Pulmonary artery endothelial cell (primary cell): Measurements from ENCODE around the gene WDR6. TPM values are rescaled to one million over a fixed set of nuclear protein-coding genes. Genes with fewer than 3 reads are reported as not detected.

Experiments used
- DNase-seq: peaks from one replicate; pipeline ENCODE4 v3.0.0-alpha.2; 2011; ENCODE audit warnings: low read depth, low spot score
- total RNA-seq: library from RNA; depleted of rRNA; stranded (reverse); fragments of >200 nt; gene quantifications from 2 replicates; pipeline ENCODE4 v1.2.3, GENCODE V29; 2014

The WDR6 gene, protein sequence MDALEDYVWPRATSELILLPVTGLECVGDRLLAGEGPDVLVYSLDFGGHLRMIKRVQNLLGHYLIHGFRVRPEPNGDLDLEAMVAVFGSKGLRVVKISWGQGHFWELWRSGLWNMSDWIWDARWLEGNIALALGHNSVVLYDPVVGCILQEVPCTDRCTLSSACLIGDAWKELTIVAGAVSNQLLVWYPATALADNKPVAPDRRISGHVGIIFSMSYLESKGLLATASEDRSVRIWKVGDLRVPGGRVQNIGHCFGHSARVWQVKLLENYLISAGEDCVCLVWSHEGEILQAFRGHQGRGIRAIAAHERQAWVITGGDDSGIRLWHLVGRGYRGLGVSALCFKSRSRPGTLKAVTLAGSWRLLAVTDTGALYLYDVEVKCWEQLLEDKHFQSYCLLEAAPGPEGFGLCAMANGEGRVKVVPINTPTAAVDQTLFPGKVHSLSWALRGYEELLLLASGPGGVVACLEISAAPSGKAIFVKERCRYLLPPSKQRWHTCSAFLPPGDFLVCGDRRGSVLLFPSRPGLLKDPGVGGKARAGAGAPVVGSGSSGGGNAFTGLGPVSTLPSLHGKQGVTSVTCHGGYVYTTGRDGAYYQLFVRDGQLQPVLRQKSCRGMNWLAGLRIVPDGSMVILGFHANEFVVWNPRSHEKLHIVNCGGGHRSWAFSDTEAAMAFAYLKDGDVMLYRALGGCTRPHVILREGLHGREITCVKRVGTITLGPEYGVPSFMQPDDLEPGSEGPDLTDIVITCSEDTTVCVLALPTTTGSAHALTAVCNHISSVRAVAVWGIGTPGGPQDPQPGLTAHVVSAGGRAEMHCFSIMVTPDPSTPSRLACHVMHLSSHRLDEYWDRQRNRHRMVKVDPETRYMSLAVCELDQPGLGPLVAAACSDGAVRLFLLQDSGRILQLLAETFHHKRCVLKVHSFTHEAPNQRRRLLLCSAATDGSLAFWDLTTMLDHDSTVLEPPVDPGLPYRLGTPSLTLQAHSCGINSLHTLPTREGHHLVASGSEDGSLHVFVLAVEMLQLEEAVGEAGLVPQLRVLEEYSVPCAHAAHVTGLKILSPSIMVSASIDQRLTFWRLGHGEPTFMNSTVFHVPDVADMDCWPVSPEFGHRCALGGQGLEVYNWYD
- 66.7 and 71.2 TPM in 2 replicates for total RNA-seq

DNA sequence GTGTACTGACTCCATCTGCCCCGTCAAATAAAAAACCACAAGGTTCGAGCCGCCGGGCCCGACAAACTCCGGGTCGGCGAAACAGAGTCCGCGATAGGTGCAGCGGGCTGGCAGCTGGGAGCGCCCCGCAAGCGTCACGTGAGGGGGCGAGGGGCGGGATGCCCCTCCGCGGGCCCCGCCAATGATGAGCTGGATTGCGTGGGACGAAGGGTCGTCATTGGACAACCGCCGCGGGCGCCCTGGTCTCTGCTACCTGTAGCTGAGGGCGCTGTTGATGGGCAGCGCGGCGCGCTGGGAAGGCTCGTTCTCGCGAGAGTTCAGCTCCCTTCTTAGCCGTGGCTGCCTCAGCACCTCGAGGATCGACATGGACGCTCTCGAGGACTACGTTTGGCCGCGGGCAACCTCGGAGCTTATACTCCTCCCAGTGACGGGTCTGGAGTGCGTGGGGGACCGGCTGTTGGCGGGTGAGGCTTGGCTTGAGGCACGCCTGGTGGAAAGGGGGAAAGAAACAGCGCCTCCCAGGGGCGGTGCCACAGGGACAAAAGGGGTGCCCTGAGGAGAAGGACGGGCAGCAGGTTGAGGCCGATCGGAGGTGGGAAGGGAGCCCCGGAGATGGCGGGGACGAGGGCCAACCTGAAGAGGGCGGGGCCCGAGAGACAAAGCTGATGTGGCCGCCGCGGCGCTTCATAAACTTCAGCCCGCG is at the start of gene WDR6:
TSS of gene WDR6 (plus strand) at position 324 of the 703 bp plus-strand sequence. CDS start at position 365, 41 bp downstream.
- DNase-seq = peak; percentile 93

DNA sequence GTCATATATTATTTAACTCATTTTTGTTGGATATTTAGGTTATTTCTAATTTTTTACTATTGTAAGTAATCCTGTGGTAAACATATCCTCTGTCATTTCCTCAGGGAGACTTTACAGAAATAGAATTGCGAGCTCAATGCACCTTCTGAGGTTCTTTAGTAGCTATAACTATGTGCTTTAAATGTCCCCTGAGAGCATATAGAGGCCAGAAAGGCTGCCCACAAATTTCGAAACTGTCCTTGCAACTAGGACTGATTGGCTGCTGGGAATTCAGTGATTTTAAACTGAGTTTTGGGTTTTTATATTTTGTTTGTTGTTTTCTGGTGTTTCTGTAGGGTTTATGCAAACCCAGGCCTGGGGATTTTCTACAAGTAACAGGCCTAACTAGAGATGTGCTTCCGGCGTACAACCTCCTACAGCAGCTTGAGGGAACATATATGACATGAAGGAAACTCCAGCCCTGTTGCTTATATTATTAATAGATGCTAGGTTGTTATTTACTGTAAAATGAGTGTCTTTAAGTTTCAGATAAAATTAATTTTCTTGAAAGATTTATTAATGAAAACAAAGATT is 46.3 kb upstream of the WDR6 start:
- DNase-seq = no peak

DNA sequence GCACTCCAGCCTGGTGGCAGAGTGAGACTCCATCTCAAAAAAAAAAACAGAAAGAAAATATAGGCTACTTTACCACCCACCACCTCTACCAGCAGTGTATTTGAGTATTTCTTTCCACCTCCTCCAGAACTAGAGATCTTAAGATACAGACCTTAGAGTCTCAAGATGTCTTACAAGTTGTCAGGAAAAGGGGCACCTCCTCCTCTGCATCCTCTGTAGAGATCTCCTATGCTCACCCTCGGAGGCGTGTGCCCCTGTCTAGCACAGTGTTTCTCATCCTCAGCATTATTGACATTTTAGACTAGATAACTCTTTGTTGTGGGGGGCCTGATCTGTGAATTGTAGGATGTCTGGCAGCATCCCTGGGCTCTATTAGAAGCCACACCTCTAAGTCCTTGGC is 44.9 kb upstream of the WDR6 start:
- no peak for DNase-seq

DNA sequence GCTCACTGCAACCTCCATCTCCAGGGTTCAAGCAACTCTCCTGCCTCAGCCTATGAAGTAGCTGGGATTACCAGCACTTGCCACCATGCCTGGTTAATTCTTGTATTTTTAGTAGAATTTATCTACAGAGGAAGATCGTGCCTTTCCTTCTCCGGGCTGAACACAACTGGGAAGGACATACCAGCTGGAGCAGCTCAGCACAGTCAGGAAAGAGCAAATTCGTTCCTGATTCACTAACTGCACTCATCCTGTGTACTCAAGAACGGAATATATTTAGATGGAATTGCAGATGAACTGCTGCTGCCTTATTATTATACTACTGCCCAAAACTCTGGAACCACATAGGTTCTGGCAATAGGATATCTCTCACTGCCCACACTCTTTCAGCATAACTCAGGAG is 44.3 kb upstream of the WDR6 start:
- no peak for DNase-seq

DNA sequence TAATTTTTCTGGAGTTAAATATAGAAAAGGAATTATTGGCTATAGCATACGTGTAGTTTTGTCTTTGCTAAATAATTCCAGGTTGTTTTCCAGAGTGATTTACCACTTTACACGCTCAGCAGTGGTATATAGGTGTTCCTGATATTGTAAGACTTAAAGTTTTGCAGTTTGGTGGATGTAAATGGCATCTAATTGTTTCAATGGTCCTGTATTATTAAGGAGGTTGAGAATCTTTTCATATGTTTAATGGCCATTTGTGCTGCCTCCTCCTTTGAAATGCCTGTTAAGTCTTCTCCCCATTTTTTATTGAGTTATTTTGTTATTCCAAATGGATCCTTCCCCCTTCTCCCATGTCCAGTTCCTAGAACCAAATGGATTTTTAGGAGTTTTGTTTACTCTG is 43.6 kb upstream of the WDR6 start:
- no peak for DNase-seq

DNA sequence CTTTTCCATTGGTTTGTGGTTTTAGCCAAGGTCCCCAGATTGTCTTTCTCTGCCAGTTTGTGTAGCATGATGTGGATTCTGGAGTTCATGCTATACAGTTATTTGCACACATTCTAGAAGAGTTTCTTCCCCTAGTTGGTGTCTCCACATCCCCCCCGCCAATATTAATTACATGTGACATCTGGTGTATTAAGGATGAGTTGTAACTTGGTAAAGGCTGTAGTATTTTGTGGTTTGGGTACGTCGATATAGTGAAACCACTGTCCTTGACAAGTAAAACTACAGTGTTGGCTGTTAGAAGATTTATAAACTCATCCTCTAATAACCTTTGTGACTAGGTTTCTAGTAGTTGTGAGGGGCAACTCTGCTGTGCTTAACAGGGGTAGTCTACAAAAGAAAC is 40.8 kb upstream of the WDR6 start:
- DNase-seq = no peak

DNA sequence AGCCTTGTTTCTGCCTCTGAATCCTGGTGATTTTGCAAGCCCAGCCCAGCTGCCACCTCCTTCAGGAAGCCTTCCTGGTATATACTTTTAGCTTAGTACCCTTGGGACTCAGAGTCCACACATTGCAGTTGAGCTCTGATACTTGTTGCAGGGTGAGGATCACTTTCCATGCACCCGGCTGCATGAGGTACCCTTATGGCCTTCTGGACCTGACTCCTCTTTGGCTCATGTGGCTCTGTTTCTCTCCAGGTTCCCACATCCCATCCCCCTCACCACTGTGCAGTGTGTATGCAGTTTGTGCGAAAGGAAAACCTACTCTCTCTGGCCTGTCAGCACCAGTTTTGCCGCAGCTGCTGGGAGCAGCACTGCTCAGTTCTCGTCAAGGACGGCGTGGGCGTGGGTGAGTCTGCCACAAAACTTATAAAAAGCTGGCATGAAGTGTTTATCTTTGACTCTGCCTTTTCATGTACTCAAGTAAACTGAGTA is 40.3 kb upstream of the WDR6 start:
- DNase-seq = no peak

DNA sequence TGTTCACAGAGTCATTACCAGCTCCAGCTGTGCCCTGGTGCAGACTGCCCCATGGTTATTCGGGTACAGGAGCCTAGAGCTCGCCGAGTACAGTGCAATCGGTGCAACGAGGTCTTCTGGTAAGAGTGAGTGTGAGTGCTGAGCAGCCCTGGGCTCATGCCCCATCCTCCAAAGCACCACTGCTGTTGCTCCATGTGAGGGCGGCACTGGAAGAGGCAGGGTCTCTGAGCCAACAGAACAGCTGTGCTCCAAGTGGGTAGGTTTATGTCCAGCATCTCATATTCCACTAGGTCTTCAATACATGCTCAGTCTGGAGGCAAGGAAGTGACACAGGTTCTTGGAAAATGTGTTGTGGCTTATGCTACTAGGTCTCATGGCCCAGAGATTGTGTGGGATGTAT is 36.6 kb upstream of the WDR6 start:
- DNase-seq = no peak

DNA sequence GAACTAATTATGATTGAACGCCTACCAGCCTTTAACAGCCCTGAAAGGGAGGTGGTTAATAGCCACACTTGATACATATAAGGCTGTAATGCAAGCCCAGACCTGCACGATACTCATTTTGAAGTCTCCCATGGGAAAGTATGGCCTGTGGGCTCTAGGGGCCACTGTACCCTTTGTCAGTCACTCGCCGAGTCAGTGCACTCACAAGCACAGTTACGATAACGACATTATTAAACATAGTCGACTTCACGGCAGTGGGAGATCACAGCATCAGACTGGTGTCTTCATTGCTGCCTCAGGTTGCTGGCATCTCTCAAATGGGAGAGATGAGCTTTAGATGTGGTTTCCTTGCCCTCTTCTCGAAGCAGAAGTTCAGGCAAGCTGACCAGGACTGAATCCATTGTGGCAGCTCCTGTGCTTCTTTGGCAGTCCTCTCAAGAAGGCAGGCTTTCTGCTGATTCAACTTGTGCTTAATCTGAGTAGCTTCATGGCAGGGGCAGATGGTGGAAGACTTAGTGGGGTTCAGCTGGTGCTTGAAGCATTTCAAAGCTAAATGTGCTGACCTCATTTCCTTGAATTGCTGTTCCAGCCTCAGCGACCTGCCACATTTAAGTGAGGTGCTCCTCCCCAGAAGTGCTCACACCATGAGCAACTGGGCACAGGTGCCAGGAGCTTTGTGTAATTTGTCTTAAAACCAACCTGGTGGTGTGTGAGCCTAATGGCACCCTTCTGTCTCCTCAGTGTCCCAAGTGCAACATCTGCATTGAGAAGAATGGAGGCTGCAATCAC is 32.9 kb upstream of the WDR6 start:
- DNase-seq = no peak

DNA sequence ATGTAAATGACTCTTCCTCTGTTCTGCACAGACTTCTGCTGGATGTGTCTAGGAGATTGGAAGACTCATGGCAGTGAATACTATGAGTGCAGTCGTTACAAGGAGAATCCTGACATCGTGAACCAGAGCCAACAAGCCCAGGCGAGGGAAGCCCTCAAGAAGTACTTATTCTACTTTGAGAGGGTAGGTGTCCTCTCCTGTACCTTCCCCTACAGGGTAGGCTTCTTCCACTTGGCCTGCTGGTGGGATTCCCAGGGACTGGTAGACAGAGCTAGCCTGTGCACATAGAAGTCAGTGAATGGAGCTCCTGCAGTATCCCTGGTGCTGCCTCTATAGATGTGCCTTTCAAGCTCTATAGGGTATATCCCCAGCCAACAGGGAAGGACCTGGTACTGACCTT is 27.7 kb upstream of the WDR6 start:
- no peak for DNase-seq

DNA sequence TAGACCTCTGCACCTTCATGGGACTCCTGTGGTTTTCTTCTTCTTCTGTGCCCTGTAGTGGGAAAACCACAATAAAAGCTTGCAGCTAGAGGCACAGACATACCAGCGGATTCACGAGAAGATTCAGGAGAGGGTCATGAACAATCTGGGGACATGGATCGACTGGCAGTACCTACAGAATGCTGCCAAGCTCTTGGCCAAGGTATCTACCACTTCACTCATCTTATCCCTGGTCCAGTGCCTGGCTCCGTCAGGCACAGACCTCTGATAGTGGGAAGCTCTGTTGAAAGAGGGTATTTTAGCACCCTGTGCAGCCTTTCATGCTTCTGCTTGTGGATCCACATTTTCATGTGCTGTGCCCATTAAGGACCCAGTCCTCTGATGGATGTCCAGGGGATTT is 26.9 kb upstream of the WDR6 start:
- no peak for DNase-seq

DNA sequence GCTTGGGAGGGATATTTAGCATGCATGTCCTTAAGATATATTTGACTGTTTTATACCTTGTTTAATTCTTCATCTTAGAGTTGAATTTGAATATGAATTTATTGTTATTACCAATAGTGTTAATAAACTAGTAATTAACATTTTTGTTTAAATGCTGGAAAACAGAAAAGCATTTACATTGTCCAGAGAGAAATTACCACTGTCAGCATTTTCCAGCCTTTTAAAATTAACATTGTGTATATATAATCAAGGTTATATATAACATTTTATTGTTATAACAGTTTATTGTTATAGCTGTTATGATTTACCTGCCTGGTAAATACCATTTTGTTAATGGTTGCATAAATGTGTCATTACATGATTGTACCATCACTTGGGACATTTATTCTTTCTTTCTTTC is 25.2 kb upstream of the WDR6 start:
- no peak for DNase-seq

DNA sequence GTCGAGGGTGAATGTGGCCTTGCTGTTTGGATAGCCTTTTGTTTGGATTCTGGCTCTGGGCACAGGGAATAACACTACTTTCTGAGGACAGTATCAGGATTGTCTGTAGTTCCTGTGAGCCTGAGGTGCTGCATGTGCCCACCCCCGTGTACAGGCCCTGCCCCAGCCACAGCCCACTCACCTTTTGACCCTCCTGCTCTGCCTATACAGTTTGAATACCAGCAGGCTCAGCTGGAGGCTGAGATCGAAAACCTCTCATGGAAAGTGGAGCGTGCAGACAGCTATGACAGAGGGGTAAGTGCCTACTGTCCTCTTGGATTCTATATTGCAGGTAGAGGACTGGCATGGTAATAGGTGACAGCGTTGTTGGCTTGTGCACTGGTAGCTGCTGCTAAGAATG is 24.5 kb upstream of the WDR6 start:
- DNase-seq = no peak

DNA sequence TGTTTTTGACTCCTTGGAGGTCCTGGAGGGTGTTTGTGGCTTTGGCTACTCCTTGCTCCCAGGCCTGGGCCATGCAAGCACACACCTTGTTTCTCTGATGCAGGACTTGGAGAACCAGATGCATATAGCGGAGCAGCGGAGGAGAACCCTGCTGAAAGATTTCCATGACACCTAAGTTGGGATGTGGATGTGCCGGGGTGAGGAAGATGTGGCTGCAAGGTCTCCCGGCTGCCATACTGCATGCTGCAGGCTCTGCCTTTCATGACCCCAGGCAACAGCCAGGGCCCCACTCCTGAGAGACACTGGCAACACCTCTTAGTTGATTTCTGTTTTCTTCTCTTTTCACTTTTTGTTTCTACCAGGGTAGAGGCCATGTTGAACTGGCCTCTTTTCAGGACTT is 24.1 kb upstream of the WDR6 start:
- no peak for DNase-seq

DNA sequence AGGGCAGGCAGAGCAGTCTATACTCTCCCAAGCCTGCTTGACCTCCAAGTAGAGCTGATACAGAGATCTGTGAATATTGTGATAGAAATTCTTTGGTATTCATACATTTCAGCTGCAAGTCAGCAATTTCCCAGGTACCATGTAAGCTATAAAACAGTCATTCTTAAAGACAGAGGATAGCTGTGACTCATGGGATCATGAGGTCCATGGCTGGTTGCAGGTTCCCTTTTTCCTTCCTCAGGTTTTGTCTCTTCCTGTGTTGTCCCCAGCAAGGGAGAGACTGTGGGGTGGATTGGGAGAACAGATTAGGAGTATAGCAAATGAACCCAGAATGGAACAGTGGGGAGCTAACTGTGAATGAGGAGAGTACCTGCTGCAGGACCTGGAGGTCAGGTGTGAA is 22.5 kb upstream of the WDR6 start:
- no peak for DNase-seq

DNA sequence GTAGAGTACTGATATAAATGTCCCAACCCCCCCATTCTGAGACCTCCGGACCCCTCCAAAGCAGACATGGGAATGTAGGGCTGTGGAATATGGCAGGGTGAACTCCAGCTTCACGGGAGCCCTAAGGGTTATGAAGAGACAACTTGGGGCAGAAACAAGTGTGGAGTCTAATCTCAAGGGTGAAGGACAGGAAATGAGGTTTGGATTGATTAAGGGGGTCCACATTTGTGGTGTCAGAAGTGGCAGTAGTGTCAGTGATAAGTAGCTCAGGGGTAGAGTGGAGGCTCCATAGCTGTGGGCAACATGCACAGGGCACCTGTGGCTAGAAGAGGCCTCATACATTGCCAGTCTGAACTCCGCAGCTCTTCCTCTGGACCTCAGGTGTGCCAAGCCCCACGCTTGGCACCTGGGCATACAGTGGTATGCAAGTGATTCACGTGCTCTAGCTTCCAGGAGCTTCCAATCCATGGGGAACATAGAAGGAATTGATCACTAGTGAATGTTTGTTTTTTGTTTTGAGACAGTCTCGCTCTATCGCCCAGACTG is 21.3 kb upstream of the WDR6 start:
- DNase-seq = no peak

DNA sequence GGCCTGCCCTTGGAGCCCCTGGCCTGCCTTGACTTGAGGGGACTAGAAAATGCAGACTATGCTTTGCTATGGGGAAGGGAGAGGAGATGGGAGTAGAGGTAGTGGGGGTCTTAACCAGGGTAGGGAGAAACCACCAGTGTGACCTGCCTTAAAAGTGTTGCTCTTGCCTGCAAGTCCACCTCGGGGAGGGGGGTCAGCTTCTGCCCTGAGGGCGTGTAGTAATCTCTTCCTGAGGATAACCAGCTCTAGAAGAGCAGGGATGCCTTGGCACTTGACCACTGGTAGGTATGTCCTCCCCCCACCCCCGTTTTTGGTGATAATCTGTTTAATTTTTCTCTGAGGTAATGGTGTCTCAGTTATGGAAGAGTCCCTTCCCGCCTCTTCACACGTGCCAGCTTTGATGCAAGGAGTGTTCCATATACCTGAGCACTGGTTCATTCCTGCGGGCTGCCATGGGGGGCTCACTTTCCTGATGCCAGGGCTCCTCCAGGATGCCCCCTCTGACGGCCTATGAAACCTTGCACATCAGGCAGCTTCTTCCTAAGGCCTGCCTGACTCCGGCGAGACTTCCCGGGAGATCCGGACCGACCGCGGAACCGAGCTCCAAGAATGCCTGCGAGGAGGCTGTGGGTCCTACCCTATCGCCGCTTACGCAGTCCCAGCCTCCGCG is 17.9 kb upstream of the WDR6 start:
- no peak for DNase-seq

DNA sequence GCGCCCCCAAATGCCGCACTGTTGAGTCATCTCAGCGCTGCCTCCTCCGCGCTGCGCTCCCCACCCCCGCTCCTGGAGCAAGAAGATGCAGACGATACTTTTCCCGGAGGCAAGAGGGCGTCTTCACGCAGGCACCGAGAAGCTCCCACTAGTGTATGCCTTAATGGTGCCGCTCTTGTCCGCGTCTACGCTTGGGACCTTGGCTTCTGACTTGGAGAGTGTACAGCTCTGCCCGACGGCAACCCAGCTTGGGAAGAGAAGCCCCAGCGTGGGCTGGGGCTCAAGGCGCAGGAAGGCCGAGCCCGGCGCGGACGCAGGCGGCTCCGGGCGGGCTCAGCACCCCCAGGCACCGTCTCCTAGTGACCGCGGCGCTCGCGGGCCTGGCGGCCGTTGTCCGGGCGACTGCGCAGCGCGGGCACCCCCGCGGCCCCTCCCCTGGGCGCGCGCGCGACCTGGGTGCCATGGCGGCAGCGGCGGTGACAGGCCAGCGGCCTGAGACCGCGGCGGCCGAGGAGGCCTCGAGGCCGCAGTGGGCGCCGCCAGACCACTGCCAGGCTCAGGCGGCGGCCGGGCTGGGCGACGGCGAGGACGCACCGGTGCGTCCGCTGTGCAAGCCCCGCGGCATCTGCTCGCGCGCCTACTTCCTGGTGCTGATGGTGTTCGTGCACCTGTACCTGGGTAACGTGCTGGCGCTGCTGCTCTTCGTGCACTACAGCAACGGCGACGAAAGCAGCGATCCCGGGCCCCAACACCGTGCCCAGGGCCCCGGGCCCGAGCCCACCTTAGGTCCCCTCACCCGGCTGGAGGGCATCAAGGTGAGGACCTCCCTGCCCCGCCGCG is 17.2 kb upstream of the WDR6 start, which contains the start of gene P4HTM:
TSS of gene P4HTM (plus strand) at position 446 of the 840 bp plus-strand sequence. CDS start at position 462, 16 bp downstream.
- peak; percentile 66 for DNase-seq
